ENCODE results near the gene BACH2.

- TF ChIP-seq TAF1 (IDR thresholded peaks at IDR 0.05; ENCODE audit: borderline replicate concordance, insufficient read depth, low read length) (no peak), POLR2AphosphoS5 (IDR thresholded peaks at IDR 0.05; ENCODE audit: low read depth, low read length) (peak; percentile 74; the same call in 1 of the 2 replicates)
Observed at GRCh38 chr6:90285611-90286381, 10.8 kb downstream of the BACH2 start.

All from PFSK-1 (cell line).